Astrocyte of the spinal cord (primary cell): Measurements from ENCODE around the gene FNDC3B.

Source experiments
- DNase-seq: peaks from one replicate; pipeline ENCODE4 v3.0.0; 2011; ENCODE audit warnings: low read depth, low spot score
- H3K4me3 ChIP-seq: 2 replicates; pipeline ENCODE4 v1.5.1; 2011; ENCODE audit warnings: low read depth, mild to moderate bottlenecking, low read length, moderate library complexity
- CTCF ChIP-seq: IDR thresholded peaks from 2 replicates; pipeline ENCODE4 v1.5.1; 2012; ENCODE audit warnings: low read depth, mild to moderate bottlenecking, low read length, inconsistent platforms
- in situ Hi-C: cut with HindIII; loops from 2 replicates; pipeline ENCODE4 v1.10.0; 2017; ENCODE audit warnings: low sequenced_read_pairs

FNDC3B gene

GRCh38 chr3:172044833-172045585 lies 5.6 kb downstream of the FNDC3B start:
- no peak overlapping the region for H3K4me3 ChIP-seq
- in situ Hi-C loops = no loop called here
- no peak for DNase-seq
- TF ChIP-seq CTCF = no peak

GRCh38 chr3:172046268-172046915 lies 7.0 kb downstream of the FNDC3B start:
- no peak for TF ChIP-seq CTCF
- H3K4me3 ChIP-seq = no peak overlapping the region
- in situ Hi-C loops = no loop called here
- no peak for DNase-seq

GRCh38 chr3:172047567-172048115 lies 8.3 kb downstream of the FNDC3B start:
- no peak for DNase-seq
- no peak for TF ChIP-seq CTCF
- in situ Hi-C loops = no loop called here
- no peak overlapping the region for H3K4me3 ChIP-seq

GRCh38 chr3:172048599-172048998 lies 9.2 kb downstream of the FNDC3B start:
- TF ChIP-seq CTCF = no peak
- in situ Hi-C loops = no loop called here
- no peak overlapping the region for H3K4me3 ChIP-seq
- DNase-seq = no peak

- no peak overlapping the region for H3K4me3 ChIP-seq
- TF ChIP-seq CTCF = no peak
- no peak for DNase-seq
- in situ Hi-C loops = no loop called here
Measured at GRCh38 chr3:172051310-172051956, 12.1 kb downstream of the FNDC3B start.

GRCh38 chr3:172051957-172052354 lies 12.6 kb downstream of the FNDC3B start:
- TF ChIP-seq CTCF = no peak
- in situ Hi-C loops = no loop called here
- no peak for DNase-seq
- H3K4me3 ChIP-seq = no peak overlapping the region
